Measurements from ENCODE around the gene MAP1LC3B2. TPM values are rescaled to one million over a fixed set of nuclear protein-coding genes. Genes with fewer than 3 reads are reported as not detected.

The MAP1LC3B2 gene
- total RNA-seq, 1 donor from 2014 or later: 0.82 TPM

GRCh38 chr12:116549993-116550392 lies 9.2 kb upstream of the MAP1LC3B2 start:
- DNase-seq (ENCODE audit: low read depth, low spot score): no peak
- peaks cover 2% of the 10 kb centered on the region for H3K9me3 Mint-ChIP-seq
- no peak overlapping the region for H3K27ac Mint-ChIP-seq (ENCODE audit: unreplicated experiment)
- no peaks in the 10 kb centered on the region for H3K27me3 Mint-ChIP-seq (ENCODE audit: low read depth)
- no peak overlapping the region for H3K4me3 Mint-ChIP-seq
- TF ChIP-seq, protein P1, sequence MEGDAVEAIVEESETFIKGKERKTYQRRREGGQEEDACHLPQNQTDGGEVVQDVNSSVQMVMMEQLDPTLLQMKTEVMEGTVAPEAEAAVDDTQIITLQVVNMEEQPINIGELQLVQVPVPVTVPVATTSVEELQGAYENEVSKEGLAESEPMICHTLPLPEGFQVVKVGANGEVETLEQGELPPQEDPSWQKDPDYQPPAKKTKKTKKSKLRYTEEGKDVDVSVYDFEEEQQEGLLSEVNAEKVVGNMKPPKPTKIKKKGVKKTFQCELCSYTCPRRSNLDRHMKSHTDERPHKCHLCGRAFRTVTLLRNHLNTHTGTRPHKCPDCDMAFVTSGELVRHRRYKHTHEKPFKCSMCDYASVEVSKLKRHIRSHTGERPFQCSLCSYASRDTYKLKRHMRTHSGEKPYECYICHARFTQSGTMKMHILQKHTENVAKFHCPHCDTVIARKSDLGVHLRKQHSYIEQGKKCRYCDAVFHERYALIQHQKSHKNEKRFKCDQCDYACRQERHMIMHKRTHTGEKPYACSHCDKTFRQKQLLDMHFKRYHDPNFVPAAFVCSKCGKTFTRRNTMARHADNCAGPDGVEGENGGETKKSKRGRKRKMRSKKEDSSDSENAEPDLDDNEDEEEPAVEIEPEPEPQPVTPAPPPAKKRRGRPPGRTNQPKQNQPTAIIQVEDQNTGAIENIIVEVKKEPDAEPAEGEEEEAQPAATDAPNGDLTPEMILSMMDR (conservative IDR thresholded peaks at IDR 0.05): no peak
- no peaks in the 10 kb centered on the region for H3K36me3 Mint-ChIP-seq (ENCODE audit: low read depth)
- H3K4me1 Mint-ChIP-seq: no peaks in the 10 kb centered on the region

DNA sequence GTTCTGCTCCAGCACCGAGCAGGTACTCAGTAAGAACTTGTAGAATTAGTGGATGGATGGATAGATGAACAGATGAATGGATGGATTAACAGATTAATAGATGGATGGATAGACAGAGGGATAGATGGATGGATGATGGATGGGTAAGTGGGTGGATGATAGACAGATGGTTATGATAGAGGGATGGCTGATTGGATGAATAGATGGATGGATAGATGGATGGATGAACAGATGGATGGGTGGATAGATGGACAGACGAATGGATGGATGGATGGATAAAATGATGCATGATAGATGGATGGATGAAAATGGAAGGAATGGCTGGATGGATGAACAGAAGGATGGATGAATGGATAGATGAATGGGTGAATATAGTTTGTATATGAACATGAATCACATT lies 8.0 kb upstream of the MAP1LC3B2 start:
- no peak for DNase-seq (ENCODE audit: low read depth, low spot score)
- no peaks in the 10 kb centered on the region for H3K4me1 Mint-ChIP-seq
- no peak overlapping the region for H3K4me3 Mint-ChIP-seq
- H3K9me3 Mint-ChIP-seq: peaks cover 2% of the 10 kb centered on the region
- H3K36me3 Mint-ChIP-seq (ENCODE audit: low read depth): no peaks in the 10 kb centered on the region
- H3K27ac Mint-ChIP-seq (ENCODE audit: unreplicated experiment): no peak overlapping the region
- no peaks in the 10 kb centered on the region for H3K27me3 Mint-ChIP-seq (ENCODE audit: low read depth)
- TF ChIP-seq, protein P1 (conservative IDR thresholded peaks at IDR 0.05): no peak

DNA sequence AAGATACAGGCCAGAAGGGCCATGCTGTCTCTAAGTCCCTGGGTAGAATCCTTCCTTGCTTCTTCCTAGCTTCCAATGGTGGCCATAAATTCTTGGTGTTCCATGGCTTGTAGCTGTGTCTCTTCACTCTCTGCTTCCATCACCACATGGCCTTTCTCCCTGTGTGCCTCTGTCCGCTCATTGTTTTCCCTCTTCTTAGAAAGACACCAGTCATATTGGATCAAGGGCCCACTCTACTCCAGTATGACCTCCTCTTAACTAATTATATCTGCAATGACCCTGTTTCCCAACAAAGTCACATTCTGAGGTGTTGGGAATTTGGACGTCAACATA lies 7.6 kb upstream of the MAP1LC3B2 start:
- no peaks in the 10 kb centered on the region for H3K36me3 Mint-ChIP-seq (ENCODE audit: low read depth)
- H3K4me3 Mint-ChIP-seq: no peak overlapping the region
- no peak overlapping the region for H3K27ac Mint-ChIP-seq (ENCODE audit: unreplicated experiment)
- H3K9me3 Mint-ChIP-seq: peaks cover 2% of the 10 kb centered on the region
- no peak for DNase-seq (ENCODE audit: low read depth, low spot score)
- no peaks in the 10 kb centered on the region for H3K27me3 Mint-ChIP-seq (ENCODE audit: low read depth)
- no peaks in the 10 kb centered on the region for H3K4me1 Mint-ChIP-seq
- TF ChIP-seq, protein P1 (conservative IDR thresholded peaks at IDR 0.05): no peak

DNA sequence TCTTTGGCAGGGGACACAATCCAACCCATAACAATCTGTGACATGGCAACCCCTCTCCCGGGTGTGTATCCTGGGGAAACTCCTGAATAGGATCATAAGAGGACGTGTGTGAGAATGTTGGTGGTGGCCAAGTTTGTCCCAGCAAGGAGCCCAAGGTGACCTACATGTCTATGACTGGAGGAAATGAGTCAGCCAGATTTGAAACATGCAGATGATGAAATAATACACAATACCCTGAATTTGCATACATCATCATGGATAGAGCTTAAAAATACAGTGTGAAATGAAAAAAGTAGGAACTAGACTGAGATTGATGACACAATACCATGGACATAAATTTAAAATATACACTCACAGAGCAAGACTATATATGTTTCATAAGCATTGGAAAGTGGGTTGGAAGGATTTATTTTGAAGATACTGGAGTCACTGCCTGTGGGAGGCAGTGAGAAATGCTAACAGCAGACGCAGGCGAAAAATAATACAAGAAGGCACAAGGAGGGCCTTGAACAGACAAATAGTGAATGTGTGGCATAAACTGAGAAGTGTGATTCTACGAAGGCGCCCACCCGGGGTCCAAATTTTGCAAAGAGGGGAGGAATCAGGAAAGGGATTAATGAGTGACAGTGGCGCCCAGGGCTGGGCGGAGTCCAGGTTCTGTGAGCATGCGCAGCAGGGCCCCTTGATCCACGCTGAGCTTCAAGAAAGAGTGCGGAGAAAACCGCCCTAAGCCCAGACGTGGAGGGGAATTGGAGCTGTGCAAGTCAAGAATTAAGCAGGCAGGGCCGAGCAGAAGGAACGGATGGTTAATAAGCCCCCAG lies 7.0 kb upstream of the MAP1LC3B2 start:
- H3K4me3 Mint-ChIP-seq: no peak overlapping the region
- no peak for DNase-seq (ENCODE audit: low read depth, low spot score)
- no peak overlapping the region for H3K27ac Mint-ChIP-seq (ENCODE audit: unreplicated experiment)
- H3K4me1 Mint-ChIP-seq: peaks cover 5% of the 10 kb centered on the region
- no peaks in the 10 kb centered on the region for H3K36me3 Mint-ChIP-seq (ENCODE audit: low read depth)
- peaks cover 2% of the 10 kb centered on the region for H3K9me3 Mint-ChIP-seq
- H3K27me3 Mint-ChIP-seq (ENCODE audit: low read depth): no peaks in the 10 kb centered on the region
- TF ChIP-seq, protein P1 (conservative IDR thresholded peaks at IDR 0.05): no peak

GRCh38 chr12:116552773-116553373 lies 6.3 kb upstream of the MAP1LC3B2 start:
- Mint-ChIP-seq H3K9me3 (peaks cover 2% of the 10 kb centered on the region), H3K4me3 (no peak overlapping the region), H3K27me3 (ENCODE audit: low read depth) (no peaks in the 10 kb centered on the region), H3K27ac (ENCODE audit: unreplicated experiment) (no peak overlapping the region), H3K36me3 (ENCODE audit: low read depth) (no peaks in the 10 kb centered on the region), H3K4me1 (peaks cover 5% of the 10 kb centered on the region)
- no peak for DNase-seq (ENCODE audit: low read depth, low spot score)
- TF ChIP-seq, protein P1 (conservative IDR thresholded peaks at IDR 0.05): no peak

Measured in neural crest cell (in vitro differentiated cells).